ENCODE results near the gene PTPRG.

PTPRG gene

DNA sequence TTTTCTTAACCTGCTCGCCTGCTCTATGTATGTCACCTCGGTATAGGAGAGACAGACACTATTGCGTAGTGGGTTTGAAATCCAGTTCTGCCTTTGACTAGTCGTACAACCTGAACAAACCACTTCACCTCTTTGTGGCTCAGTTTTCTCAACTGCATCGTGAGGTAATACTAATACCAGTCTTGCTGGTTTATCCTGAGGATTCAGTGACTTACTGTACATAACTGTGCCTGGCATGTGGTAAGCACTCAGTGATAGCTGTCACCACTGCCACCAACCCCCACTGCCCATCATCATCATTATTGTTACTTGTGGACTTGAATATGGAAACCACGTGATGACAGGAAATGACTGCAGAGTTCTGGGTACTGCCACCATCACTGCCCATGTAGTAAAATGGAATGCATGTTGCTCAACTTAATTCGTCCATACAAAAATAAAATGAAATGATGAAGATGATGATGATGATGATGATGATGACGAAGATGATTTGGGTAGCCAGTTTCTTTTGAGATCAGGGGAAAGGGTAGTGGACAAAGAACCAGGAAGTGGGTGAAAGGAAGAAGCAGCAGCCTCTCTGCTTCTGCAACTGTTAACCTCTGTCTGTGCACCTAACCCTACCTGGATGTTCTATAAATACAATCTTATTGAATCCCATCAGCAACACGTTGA is 583.9 kb downstream of the PTPRG start:
- Mint-ChIP-seq H3K4me3 (no peak overlapping the region), H3K27me3 (no peaks in the 10 kb centered on the region), H3K36me3 (ENCODE audit: insufficient read depth) (peaks cover 4% of the 10 kb centered on the region), H3K4me1 (ENCODE audit: low read depth in 2 of 2) (no peaks in the 10 kb centered on the region), H3K9me3 (peaks cover 0 to 7% of the 10 kb centered on the region in 2 donors), H3K27ac (no peak overlapping the region)
- no peak for ATAC-seq (replicated peaks)
- DNase-seq: no peak

DNA sequence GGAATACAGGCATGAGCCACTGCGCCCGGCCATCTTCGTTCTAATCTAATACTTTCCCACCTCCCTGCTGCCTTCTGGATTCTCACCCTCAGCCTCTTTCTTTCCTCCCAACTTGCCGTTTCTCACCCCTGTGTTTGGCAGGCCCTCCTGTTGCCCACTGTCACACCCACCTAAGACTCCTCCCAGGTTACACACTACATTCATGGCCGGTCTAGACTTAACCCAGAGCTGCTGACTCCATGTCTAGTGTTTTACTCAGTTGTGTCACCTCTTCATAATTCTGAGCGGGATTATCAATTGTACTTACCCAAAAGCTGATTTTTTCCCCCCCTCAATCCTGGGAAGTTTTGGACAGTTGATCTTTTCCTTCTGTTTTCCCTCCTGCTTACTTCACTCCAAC is 588.2 kb downstream of the PTPRG start:
- ATAC-seq (replicated peaks): no peak
- no peak overlapping the region for H3K4me3 Mint-ChIP-seq
- no peak overlapping the region for H3K27ac Mint-ChIP-seq
- H3K27me3 Mint-ChIP-seq: peaks cover 0 to 5% of the 10 kb centered on the region in 2 donors
- no peaks in the 10 kb centered on the region for H3K4me1 Mint-ChIP-seq (ENCODE audit: low read depth in 2 of 2)
- DNase-seq: no peak
- H3K9me3 Mint-ChIP-seq: peaks cover 0 to 7% of the 10 kb centered on the region in 2 donors
- H3K36me3 Mint-ChIP-seq (ENCODE audit: insufficient read depth): peaks cover 4% of the 10 kb centered on the region

DNA sequence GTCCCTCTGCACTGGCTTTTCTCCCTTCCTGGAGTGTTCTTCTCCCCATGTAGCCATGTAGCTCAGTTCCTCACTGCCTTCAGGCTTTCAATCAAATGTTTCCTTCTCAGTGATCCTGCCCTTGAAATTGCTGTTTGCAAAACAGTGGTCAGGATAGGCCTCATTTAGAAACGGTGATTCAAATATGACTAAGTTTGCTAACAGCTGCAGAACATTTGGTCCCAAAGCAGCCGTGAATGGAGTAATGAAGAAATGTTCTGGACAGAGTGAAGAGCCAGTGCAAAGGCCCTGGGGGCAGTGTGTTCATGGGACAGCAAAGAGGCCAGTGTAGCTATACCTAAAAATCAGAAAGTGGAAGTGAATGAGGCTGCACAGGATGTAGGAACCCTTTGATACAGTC is 588.6 kb downstream of the PTPRG start:
- no peak for ATAC-seq (replicated peaks)
- Mint-ChIP-seq H3K4me3 (no peak overlapping the region), H3K36me3 (ENCODE audit: insufficient read depth) (peaks cover 4% of the 10 kb centered on the region), H3K27me3 (peaks cover 0 to 7% of the 10 kb centered on the region in 2 donors), H3K9me3 (peaks cover 0 to 7% of the 10 kb centered on the region in 2 donors), H3K4me1 (ENCODE audit: low read depth in 2 of 2) (no peaks in the 10 kb centered on the region), H3K27ac (no peak overlapping the region)
- no peak for DNase-seq

DNA sequence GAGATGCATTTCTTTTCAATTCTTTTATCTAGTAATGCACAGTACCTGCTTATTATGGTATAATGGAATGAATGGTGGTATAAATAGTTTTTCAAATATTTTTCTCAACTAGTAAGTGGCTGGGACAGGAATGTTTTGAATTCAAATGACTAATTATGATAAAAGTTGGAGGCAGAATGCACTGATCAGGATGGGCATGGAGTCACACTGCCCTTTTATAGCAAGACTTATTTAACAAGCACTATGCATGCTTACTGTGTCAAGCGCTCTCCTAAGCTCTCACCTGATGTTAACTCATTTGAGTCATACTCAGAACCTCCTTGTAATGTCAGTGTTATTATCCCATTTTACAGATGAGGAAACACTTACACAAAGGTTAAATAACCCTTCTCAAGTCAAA is 590.2 kb downstream of the PTPRG start:
- no peak overlapping the region for H3K4me3 Mint-ChIP-seq
- H3K27me3 Mint-ChIP-seq: peaks cover 0 to 7% of the 10 kb centered on the region in 2 donors
- no peaks in the 10 kb centered on the region for H3K4me1 Mint-ChIP-seq (ENCODE audit: low read depth in 2 of 2)
- H3K27ac Mint-ChIP-seq: no peak overlapping the region
- no peaks in the 10 kb centered on the region for H3K36me3 Mint-ChIP-seq (ENCODE audit: insufficient read depth)
- ATAC-seq (replicated peaks): no peak
- DNase-seq: no peak
- peaks cover 2 to 7% of the 10 kb centered on the region in 2 donors for H3K9me3 Mint-ChIP-seq

GRCh38 chr3:62153231-62153630 is 591.9 kb downstream of the PTPRG start:
- Mint-ChIP-seq H3K27ac (no peak overlapping the region), H3K9me3 (peaks cover 6 to 16% of the 10 kb centered on the region in 2 donors), H3K27me3 (peaks cover 0 to 7% of the 10 kb centered on the region in 2 donors), H3K4me3 (no peak overlapping the region), H3K36me3 (ENCODE audit: insufficient read depth) (no peaks in the 10 kb centered on the region), H3K4me1 (ENCODE audit: low read depth in 2 of 2) (no peaks in the 10 kb centered on the region)
- ATAC-seq (replicated peaks) (no peak), DNase-seq (no peak)

DNA sequence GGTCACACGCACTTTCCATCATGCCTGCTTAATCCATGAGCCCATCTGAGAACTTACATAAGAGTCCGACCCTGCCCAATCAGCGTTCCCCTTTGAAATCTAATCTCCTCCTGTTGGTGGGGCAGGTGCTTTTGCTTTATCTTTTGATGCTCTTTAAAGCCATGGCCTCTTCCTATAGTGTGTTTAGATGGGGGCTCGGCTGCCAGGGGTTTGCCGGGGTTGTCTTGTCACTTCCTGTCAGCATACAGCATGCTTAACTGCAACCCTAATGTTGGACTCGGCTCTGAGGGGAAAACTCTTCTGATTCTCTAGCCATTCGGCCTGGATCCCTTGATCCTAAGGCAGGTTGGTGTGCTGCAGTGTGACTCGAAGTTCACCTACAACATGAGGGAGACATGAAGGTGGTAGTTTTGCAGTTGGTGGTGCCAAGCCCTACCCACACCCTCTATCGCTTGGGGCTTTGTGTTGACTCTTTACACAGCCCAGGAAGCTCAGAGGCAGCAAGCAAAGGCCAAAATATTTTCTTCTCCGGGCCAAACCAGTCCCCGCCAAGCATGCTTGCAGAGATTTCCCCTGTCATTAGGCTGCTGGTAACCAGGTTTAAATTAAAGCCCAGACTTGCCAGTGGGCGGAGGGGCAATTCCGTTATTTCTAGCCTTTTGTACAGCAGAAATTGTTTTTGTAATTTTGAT is 593.2 kb downstream of the PTPRG start:
- H3K27me3 Mint-ChIP-seq: peaks cover 0 to 7% of the 10 kb centered on the region in 2 donors
- H3K9me3 Mint-ChIP-seq: peaks cover 6 to 14% of the 10 kb centered on the region in 2 donors
- no peaks in the 10 kb centered on the region for H3K36me3 Mint-ChIP-seq (ENCODE audit: insufficient read depth)
- no peaks in the 10 kb centered on the region for H3K4me1 Mint-ChIP-seq (ENCODE audit: low read depth in 2 of 2)
- DNase-seq (no peak), ATAC-seq (replicated peaks) (no peak)
- no peak overlapping the region for H3K4me3 Mint-ChIP-seq
- H3K27ac Mint-ChIP-seq: no peak overlapping the region

- Mint-ChIP-seq H3K4me3 (no peak overlapping the region), H3K4me1 (ENCODE audit: low read depth in 2 of 2) (no peaks in the 10 kb centered on the region), H3K9me3 (peaks cover 6 to 9% of the 10 kb centered on the region in 2 donors), H3K36me3 (ENCODE audit: insufficient read depth) (no peaks in the 10 kb centered on the region), H3K27me3 (peaks cover 0 to 5% of the 10 kb centered on the region in 2 donors), H3K27ac (no peak overlapping the region)
- DNase-seq: no peak
- ATAC-seq (replicated peaks): no peak
These were observed 597.8 kb downstream of the PTPRG start for GRCh38 chr3:62159056-62159708.

GRCh38 chr3:62159709-62160092 is 598.3 kb downstream of the PTPRG start:
- peaks cover 6 to 9% of the 10 kb centered on the region in 2 donors for H3K9me3 Mint-ChIP-seq
- no peaks in the 10 kb centered on the region for H3K36me3 Mint-ChIP-seq (ENCODE audit: insufficient read depth)
- no peak for DNase-seq
- H3K4me1 Mint-ChIP-seq (ENCODE audit: low read depth in 2 of 2): no peaks in the 10 kb centered on the region
- no peaks in the 10 kb centered on the region for H3K27me3 Mint-ChIP-seq
- no peak overlapping the region for H3K4me3 Mint-ChIP-seq
- no peak overlapping the region for H3K27ac Mint-ChIP-seq
- no peak for ATAC-seq (replicated peaks)

DNA sequence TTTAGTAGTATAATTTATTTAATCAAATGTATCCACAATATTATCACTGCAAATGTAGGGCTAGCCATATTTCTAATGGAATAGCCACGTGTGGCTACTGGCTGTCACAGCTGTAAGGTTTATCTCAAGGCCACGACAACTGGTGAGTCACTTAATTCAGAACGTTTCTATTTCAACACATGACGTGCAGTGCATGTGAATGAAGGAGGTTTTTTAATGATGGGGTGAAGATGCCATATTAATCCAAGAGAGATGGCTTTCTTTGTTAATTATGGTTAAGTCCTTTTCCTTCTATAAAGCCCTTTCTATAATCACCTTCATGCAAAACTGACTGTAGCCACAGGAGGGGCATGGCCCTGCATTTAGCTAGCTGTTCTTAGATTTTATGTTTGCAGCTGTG is 600.0 kb downstream of the PTPRG start:
- DNase-seq (no peak), ATAC-seq (replicated peaks) (no peak)
- Mint-ChIP-seq H3K4me1 (ENCODE audit: low read depth in 2 of 2) (no peaks in the 10 kb centered on the region), H3K9me3 (peaks cover 4 to 9% of the 10 kb centered on the region in 2 donors), H3K27ac (no peak overlapping the region), H3K36me3 (ENCODE audit: insufficient read depth) (no peaks in the 10 kb centered on the region), H3K27me3 (no peaks in the 10 kb centered on the region), H3K4me3 (no peak overlapping the region)

DNA sequence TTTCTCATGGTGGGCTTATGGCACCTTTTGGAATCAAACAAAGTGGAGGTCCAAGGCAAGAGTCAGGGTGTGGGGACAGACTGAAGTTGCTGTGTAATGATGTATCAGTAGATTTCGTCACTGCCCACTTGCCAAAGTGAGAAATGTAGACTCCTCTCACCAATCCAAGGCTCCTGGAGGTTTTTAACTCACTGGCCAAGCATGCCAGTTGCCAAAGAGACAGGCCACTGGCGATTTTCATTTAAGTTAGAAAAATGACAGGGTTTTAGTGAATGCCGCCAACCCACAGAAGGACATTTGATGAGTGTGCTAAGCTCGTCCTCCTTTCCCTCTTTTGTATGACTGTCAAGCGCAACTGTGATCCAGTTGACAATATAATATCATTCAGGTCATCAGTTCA is 602.8 kb downstream of the PTPRG start:
- ATAC-seq (replicated peaks): no peak
- DNase-seq: no peak
- H3K4me3 Mint-ChIP-seq: no peak overlapping the region
- H3K36me3 Mint-ChIP-seq (ENCODE audit: insufficient read depth): no peaks in the 10 kb centered on the region
- H3K27ac Mint-ChIP-seq: no peak overlapping the region
- no peaks in the 10 kb centered on the region for H3K27me3 Mint-ChIP-seq
- no peaks in the 10 kb centered on the region for H3K4me1 Mint-ChIP-seq (ENCODE audit: low read depth in 2 of 2)
- no peaks in the 10 kb centered on the region for H3K9me3 Mint-ChIP-seq

GRCh38 chr3:62164746-62165145 is 603.4 kb downstream of the PTPRG start:
- no peaks in the 10 kb centered on the region for H3K27me3 Mint-ChIP-seq
- H3K36me3 Mint-ChIP-seq (ENCODE audit: insufficient read depth): no peaks in the 10 kb centered on the region
- no peak overlapping the region for H3K4me3 Mint-ChIP-seq
- DNase-seq (no peak), ATAC-seq (replicated peaks) (no peak)
- H3K27ac Mint-ChIP-seq: no peak overlapping the region
- no peaks in the 10 kb centered on the region for H3K9me3 Mint-ChIP-seq
- H3K4me1 Mint-ChIP-seq (ENCODE audit: low read depth in 2 of 2): no peaks in the 10 kb centered on the region

DNA sequence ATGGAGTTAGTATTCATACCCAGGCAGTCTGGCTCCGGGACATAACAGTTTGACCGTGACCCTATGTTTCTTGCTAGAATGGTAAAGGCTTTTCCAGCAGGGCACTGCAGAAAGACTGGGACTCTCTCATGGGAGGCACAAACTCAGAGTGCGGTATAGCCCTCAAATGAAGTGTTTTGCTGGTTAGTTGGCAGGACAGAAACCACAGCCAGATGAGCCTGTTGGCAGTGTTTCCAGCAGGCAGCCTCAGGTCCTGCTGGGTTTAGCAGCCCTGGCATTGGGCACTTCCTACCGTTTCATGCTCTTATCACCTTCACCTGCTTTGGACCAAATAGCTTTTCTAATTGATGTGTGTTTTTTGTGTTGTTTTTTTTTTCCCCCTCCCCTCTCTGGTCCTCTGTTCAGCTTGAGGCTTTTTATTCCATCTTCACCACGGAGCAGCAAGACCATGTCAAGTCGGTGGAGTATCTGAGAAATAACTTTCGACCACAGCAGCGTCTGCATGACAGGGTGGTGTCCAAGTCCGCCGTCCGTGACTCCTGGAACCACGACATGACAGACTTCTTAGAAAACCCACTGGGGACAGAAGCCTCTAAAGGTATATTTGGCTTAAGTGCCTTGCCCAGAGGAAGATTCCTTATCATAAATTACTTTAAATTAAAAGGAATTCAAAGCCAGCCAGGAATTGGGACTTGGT is 606.3 kb downstream of the PTPRG start:
- Mint-ChIP-seq H3K4me1 (ENCODE audit: low read depth in 2 of 2) (no peaks in the 10 kb centered on the region), H3K27me3 (no peaks in the 10 kb centered on the region), H3K4me3 (no peak overlapping the region), H3K27ac (no peak overlapping the region), H3K36me3 (ENCODE audit: insufficient read depth) (no peaks in the 10 kb centered on the region), H3K9me3 (peaks cover 0 to 2% of the 10 kb centered on the region in 2 donors)
- ATAC-seq (replicated peaks) (no peak), DNase-seq (no peak)

DNA sequence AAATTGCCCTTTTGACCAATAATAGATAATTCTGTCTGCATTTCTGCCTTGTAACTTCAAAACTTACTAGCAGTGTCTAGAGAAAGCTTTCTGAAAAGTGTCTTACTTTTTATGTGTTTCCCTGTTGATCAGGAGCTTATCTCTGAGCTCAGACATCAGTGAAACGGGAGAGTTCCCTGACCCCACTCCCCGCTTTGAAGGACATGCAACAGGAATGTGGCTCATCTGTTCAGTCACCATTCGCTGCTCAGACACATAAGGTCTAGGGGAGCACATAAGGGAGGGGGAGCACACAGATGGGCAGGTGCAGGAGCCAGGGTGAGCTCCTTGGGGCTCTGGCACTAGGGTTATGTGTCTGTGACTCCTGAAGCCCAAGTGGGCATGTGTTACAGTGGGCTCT is 607.0 kb downstream of the PTPRG start:
- peaks cover 0 to 2% of the 10 kb centered on the region in 2 donors for H3K9me3 Mint-ChIP-seq
- H3K27ac Mint-ChIP-seq: no peak overlapping the region
- ATAC-seq (replicated peaks) (no peak), DNase-seq (no peak)
- no peaks in the 10 kb centered on the region for H3K27me3 Mint-ChIP-seq
- no peak overlapping the region for H3K4me3 Mint-ChIP-seq
- no peaks in the 10 kb centered on the region for H3K36me3 Mint-ChIP-seq (ENCODE audit: insufficient read depth)
- no peaks in the 10 kb centered on the region for H3K4me1 Mint-ChIP-seq (ENCODE audit: low read depth in 2 of 2)

All from effector memory CD8-positive, alpha-beta T cell (primary cell).